ENCODE measurements around the gene SPHKAP.
"Not testable (repeated sequence)": the region's sequence is repeated elsewhere in the genome, so short reads cannot be mapped to it uniquely, and the experiment has no call there.

The SPHKAP gene

GRCh38 chr2:228023619-228024018, 157.9 kb downstream of the SPHKAP start:
- DNase-seq = no peak

DNA sequence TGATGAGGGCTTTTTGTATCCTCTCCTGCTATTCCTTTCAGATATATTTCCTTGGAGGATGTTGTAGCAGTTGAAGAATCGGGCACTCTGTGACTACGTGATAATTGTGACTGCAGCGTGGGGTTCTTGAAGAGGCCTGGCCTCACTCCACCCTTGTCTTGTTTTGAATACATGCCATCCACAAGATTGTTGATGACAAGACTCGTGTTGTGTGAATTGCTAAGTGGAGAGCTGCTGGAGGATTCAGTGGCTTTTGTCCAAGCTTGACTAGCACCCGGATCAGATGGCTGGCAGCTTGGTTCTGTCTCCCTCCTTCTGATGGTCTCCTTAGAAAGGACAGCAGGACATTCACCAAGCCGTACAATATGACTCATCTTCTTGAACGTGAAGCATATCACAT, 163.2 kb downstream of the SPHKAP start:
- no peak for DNase-seq

GRCh38 chr2:228017784-228018183, 163.7 kb downstream of the SPHKAP start:
- DNase-seq = no peak

DNA sequence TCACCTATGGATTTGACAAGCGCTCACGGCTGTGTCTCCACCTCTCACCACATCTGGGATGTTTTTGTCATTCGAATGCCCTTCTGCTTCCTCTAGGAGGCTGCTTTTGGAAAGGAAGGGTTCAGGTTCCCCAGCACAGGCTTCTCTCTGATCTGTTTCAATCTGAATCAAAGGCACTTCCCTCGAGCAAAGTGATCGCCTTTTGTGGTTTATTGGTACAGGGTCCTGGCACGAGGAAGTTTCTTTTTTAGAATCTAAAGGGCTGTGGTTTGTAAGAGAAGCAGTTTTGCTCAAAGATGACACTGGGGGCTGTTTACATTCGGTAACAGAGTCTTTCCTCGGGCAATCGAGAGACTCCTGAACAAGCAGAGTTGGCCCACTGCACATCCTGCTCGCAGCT, 165.1 kb downstream of the SPHKAP start:
- no peak for DNase-seq

- DNase-seq = no peak
These were observed 165.7 kb downstream of the SPHKAP start for GRCh38 chr2:228015741-228016140.

- no peak for DNase-seq
These were observed 185.1 kb downstream of the SPHKAP start for GRCh38 chr2:227996366-227996765.

DNA sequence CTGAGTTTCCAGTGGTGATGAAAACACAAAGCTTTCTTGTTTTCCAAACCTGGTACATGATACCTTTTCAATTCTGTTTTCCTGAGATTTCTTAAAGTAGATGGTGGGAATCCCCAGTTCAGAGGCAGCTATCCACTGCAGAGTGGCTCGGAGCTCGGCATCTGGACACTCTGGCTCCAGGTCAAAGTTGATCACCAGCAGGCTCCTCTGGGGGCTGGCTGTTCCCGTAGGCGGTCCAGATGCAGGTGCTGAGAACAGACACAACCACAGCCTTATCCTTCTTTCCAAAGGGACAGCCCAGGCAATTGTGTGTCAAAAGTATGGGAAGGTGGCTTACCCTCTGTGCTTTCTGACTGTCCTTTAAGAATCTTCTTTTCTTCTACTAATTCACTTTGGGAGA, 190.6 kb downstream of the SPHKAP start:
- no peak for DNase-seq

DNA sequence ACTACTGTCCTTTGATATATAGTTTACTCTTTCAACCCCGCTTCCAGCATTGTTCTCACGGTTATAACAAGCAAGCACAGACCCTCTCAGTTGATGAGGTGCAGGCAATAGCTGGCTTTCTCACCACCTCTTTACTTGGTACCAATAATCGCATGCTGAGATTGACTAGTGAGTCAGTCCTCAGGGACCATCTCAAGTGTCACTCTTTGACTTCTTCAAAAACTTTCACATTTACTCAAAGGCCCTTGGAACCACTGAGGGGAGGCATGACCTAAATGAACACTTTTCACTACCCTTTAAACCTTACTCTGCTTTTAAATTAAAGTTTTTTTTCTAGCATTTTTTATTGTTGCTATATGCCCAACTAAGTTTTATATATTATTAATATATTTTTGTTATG, 208.2 kb downstream of the SPHKAP start:
- DNase-seq = no peak

DNA sequence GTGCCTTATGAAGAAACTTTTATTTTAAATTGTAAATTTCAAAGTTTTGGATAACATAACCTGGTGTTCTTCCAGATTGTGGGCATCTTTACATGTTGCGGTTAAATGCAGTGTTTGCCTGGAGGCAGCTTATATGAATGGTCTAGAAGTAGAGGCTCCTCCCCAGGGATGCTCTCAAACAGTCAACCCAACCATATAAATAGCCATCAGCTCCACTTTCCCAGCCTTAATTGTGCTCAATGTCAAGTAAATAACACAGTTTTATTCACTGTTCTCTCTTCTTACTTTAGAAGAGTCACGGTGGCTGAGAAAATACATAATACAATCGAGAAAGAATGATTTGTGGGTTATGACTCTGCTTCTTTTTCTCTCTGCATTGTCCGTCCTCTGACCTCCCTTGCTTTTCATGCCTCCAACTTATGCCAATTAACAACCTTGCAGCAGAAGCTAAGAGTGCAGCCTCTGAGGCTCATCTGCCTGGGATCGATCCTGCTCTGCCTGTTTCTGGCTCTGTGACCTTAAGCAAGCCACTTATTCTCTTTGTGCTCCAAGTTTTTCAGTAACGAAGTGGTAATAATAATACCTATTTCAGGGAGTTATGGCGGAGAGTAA, 209.8 kb downstream of the SPHKAP start:
- DNase-seq = no peak

- no peak for DNase-seq
These were observed 221.2 kb downstream of the SPHKAP start for GRCh38 chr2:227960317-227960716.

DNA sequence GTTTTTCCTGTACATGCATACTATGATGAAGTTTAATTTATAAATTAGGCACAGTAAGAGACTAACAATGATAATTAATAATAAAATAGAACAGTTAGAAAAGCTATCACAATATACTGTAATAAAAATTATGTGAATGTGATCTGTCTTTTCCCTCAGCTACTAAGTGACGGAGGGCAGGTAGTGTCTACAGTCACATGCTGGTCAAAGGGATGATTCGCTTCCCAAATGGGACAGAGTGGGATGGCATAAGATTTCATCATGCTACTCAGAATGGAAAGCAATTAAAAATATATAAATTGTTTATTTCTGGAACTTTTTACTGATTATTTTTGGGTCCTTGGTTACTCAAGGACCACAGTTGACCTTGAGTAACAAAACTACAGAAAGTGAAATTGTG, 238.5 kb downstream of the SPHKAP start:
- DNase-seq = no peak

- DNase-seq = no peak
These were observed 239.5 kb downstream of the SPHKAP start for GRCh38 chr2:227942021-227942420.

DNA sequence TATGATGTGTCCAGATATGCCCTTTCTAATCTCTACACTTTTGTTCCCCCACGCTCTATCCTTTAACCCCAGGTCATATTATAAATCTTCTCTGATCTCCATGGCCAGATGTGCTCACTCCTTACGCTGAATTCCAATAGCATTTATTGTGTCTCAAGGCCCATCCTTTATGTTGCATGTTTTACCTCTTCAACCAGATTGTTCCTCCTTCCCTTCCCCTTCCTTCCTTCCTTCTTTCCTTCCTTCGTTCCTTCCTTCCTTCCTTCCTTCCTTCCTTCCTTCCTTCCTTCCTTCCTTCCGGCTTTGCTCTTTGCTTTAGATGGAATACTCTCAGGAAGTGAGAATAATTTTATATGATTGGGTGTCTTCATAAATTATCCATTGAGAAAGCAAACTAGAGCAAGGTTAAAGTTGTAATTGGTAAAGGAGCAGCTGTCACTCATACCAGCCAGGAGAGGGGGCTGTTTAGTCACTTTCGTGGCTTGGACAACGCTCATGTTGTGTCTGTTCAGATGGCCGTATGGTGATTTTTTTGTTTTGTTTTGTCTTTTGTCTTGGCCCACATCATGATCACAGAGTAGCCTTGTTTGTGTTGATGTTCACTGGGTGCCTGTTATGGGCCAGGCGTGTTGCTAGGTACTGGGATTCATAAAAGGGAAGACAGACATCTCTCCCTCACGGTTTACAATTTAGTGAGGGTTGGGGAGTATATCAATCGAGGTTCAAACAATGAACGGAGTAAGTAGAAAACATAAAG, 242.0 kb downstream of the SPHKAP start:
- DNase-seq = no peak

DNA sequence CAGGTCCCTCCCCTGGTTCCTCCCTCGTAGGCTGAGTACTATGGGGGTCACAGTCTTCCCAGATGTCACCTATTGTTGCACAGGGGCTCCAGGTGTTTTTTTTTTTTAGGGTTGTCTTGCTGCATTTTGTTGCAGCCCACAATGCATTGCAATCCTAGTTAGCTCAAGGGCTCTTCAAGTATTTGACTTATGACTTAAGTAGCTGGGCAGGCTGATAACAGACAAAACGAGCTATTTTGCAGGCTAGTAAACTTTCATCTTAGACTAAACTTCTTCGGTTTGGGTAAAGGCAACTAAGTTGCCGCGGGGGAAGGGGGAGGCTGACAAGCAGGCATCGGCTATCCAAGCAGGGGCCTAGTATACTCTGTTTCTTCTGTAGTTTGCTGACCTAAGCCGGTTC, 245.2 kb downstream of the SPHKAP start:
- DNase-seq = not testable (repeated sequence)

DNA sequence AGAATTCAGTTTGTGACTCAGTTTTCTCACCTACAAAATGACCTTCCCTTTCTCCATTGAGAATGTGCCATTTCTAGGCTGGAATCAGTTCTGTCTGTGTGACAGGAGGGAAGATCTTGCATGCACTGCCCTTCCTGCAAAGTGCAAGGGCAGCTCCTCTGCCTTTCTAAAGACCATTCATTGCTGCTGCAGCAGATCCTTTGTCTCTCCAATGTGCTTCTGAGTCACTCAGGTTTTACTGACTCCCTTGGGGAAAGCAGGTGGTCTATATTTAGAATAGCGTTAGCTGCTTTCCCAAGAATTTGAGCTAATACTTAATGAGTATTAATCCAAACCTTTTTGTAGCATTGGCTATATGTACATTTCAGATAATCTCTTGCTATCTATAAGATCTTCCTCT, 247.6 kb downstream of the SPHKAP start:
- DNase-seq = no peak

GRCh38 chr2:227932403-227932802, 249.1 kb downstream of the SPHKAP start:
- DNase-seq = no peak

DNA sequence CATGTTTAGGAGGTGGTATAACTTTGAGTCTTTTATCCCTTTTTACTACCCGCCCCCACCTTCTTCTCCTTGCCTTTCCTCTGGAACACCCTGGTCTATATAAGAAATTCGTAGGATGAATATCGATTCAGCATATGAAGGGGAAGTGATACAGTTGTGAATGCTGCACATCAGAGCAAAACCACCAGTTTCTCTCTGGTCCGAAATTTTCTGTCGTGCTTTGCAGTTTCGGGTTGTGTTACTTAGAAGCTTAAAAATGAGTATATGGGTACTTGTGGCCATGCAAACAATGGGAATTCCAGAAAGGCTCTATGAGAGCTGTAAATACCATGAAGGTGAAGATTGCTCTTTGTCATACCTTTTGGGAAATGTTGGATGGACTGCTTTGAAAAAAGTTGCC, 249.5 kb downstream of the SPHKAP start:
- DNase-seq = no peak

All from activated T-cell treated with anti-CD3 and anti-CD28 coated beads, Interleukin-2, amount 50 U/mL, for 48 hours (primary cell).